ENCODE measurements around the gene STK24. TPM values are rescaled to one million over a fixed set of nuclear protein-coding genes. Genes with fewer than 3 reads are reported as not detected.

The STK24 gene
- total RNA-seq, 3 donors from 2014 or later: 190 to 210 (median 204) TPM

DNA sequence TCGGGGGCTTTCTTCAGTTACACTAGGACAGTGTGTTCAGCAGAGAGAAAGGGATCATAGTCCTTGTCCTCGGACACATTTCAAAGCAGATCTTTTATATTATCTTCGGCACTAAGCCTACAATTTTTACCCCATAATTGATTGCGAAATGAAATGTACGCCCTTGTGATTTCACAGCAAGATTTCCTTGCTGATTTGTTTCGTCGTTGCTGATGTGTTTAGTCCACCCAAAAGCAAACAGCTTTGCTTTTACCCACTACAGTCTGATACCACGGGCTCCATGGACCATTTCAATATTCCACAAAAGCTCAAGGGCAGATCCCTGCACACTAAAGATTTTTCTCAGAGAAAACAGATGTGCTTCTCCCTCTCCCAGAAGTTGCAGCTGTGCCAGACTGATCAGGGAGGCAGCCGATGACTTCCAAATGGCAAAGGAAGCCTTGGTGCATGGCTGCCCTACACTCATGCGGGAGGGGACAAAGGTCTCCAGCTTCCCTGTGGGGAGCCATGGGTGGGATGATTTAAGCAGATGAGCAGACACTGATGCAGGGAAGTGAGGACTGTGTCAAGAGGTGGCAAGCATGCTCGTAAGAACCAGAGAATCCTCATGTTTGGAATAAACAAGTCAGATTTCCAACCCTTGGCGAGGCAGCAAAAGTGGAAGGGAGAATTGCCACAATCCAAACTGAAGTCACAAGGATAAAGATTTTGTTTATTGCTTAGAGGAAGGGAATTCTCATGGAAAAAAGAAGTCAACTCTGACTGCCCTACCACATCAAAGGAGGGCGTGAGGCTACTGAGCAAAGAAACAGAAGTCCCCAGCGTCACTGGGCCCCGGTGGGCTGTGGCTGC lies 81.1 kb downstream of the STK24 start:
- Histone ChIP-seq H3K9me3 (no peaks in the 10 kb centered on the region), H3K4me1 (ENCODE audit: low read depth) (peaks cover 12% of the 10 kb centered on the region), H3K36me3 (ENCODE audit: low read depth) (no peaks in the 10 kb centered on the region), H3K4me3 (no peak overlapping the region)
- intact Hi-C loops (cut with DNase I, micrococcal nuclease): no loop called here
- ATAC-seq: peak; percentile 56
- TF ChIP-seq, protein P1, sequence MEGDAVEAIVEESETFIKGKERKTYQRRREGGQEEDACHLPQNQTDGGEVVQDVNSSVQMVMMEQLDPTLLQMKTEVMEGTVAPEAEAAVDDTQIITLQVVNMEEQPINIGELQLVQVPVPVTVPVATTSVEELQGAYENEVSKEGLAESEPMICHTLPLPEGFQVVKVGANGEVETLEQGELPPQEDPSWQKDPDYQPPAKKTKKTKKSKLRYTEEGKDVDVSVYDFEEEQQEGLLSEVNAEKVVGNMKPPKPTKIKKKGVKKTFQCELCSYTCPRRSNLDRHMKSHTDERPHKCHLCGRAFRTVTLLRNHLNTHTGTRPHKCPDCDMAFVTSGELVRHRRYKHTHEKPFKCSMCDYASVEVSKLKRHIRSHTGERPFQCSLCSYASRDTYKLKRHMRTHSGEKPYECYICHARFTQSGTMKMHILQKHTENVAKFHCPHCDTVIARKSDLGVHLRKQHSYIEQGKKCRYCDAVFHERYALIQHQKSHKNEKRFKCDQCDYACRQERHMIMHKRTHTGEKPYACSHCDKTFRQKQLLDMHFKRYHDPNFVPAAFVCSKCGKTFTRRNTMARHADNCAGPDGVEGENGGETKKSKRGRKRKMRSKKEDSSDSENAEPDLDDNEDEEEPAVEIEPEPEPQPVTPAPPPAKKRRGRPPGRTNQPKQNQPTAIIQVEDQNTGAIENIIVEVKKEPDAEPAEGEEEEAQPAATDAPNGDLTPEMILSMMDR (IDR thresholded peaks at IDR 0.05): no peak
- DNase-seq: peak in 1 of 3 donors; percentile 48

DNA sequence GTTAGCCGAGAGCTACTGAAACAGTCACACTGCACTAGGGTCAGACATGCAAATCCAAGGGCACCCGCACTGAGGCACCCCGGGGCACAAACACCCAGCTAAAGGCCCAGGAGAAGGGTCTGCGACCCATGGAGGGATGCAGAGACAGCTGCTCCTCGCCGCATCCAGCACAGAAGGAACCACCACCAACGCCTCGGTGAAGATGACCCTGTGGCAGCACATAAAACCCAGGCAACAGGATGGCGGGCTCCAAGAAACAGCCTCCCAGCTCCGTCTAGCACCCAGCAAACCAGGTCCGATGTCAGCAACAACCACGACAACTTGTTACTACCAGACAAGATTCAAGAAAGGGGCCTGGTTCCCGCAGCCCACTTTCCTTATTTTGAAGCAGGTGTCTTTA lies 82.1 kb downstream of the STK24 start:
- intact Hi-C loops (cut with DNase I, micrococcal nuclease): no loop called here
- peaks cover 22% of the 10 kb centered on the region for H3K4me1 ChIP-seq (ENCODE audit: low read depth)

DNA sequence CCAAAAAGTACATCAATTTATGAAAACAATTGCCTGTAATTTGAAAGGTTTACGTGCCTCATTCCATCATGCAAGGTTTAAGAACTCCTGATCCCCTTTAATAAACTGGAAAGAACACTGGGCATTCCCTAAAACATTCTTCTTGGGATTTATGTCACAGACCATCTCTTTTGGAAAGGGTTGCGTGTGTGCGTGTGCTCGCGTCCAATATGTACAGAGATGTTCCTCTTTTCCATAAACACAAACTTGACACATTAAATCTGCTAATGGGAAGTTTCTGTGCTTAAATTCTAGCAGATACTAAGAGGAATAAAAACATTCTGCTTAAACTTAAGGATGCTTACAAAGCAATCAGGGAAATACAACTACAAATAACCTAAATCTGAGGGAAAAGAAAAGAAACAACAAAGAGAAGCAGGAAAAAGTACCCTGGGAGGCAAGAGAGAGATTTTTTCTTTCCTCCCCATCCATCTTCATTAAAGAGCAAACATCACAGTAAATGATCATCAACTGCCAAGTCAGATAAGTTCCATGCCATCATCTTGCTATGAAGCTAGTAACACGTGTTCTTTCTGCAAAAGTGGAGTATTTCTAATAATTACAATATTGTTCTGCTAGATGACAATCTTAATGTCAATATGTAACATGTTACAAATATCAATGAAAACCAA lies 83.7 kb downstream of the STK24 start:
- no peak overlapping the region for H3K4me3 ChIP-seq
- H3K4me1 ChIP-seq (ENCODE audit: low read depth): peaks cover 27% of the 10 kb centered on the region
- H3K36me3 ChIP-seq (ENCODE audit: low read depth): no peaks in the 10 kb centered on the region
- intact Hi-C loops (cut with DNase I, micrococcal nuclease): no loop called here
- DNase-seq (no peak), ATAC-seq (no peak)
- no peaks in the 10 kb centered on the region for H3K9me3 ChIP-seq
- TF ChIP-seq, protein P1 (IDR thresholded peaks at IDR 0.05): no peak

More for the DNA sequence above, 82.1 kb downstream of the STK24 start:
- ATAC-seq (no peak), DNase-seq (peak in 1 of 3 donors; percentile 2)
- Histone ChIP-seq H3K9me3 (no peaks in the 10 kb centered on the region), H3K4me3 (no peak overlapping the region), H3K36me3 (ENCODE audit: low read depth) (no peaks in the 10 kb centered on the region)
- TF ChIP-seq, protein P1 (IDR thresholded peaks at IDR 0.05): no peak

DNA sequence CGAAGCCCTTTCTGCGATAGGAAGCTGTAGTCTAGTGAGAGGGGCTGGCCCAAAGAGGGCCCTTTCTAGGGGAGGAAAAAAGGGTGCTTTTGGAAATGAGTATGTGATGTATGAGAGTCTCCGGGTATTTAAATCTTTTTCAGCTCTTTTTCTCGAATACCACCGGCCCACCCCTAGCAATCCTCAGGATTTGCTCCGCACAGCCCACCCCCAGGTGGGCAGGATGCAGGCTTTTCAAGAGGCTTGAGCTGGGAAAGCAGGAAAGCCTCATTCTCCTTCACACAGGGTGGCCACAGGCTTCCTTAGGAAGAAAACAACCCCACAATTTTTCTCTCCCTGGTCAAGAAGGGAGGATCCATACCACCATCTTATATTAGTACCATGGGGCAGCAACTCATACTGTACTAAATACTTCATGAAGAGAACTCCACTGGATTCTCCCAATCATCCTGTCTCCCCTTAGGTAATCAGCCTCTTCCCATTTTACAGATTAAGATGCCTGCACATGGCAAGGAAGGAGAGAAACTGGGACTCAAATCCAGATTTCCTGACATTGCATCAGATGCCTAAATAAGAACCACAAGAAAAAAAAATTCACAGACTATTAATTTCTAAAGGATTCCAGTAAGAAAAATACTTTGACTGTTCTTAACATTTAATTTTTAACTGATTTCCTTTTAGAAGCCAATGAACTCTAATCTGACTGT lies 84.4 kb downstream of the STK24 start:
- Histone ChIP-seq H3K4me1 (ENCODE audit: low read depth) (peaks cover 26% of the 10 kb centered on the region), H3K4me3 (no peak overlapping the region), H3K9me3 (no peaks in the 10 kb centered on the region), H3K36me3 (ENCODE audit: low read depth) (no peaks in the 10 kb centered on the region)
- ATAC-seq: no peak
- no peak for DNase-seq
- TF ChIP-seq, protein P1 (IDR thresholded peaks at IDR 0.05): no peak
- intact Hi-C loops (cut with DNase I, micrococcal nuclease): no loop called here

DNA sequence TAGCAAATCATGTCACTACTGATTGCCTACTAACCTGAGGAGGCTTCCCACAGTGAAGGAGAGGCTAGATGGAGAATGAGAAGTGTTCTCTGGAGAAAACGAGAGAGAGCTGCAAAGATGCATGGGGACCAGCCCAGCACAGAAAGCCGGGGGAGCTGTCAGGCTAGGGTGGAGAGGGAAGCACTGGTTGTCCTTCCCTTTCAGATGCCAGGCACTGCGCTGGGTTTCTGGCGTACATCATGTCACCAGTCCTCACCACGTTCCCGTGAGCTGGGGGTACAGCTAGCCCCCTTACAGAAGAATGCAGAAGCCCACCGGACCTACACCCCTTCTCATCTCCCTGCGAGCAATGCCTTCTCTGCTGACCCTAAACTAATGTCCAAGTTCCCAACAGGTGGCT lies 86.0 kb downstream of the STK24 start:
- TF ChIP-seq, protein P1 (IDR thresholded peaks at IDR 0.05): no peak
- intact Hi-C loops (cut with DNase I, micrococcal nuclease): no loop called here
- Histone ChIP-seq H3K4me1 (ENCODE audit: low read depth) (peaks cover 31% of the 10 kb centered on the region), H3K4me3 (no peak overlapping the region), H3K9me3 (no peaks in the 10 kb centered on the region), H3K36me3 (ENCODE audit: low read depth) (no peaks in the 10 kb centered on the region)
- ATAC-seq: no peak
- DNase-seq: no peak
